Measurements from ENCODE around the gene SPTB.

SPTB gene

GRCh38 chr14:64715628-64716412 lies 163.9 kb downstream of the SPTB start:
- no peak for TF ChIP-seq ATF2 (tag by site-specific recombination; IDR thresholded peaks at IDR 0.05; ENCODE audit: low read depth)
- TF ChIP-seq ZNF433 (tag by site-specific recombination; IDR thresholded peaks at IDR 0.05; ENCODE audit: low read depth): no peak
- TF ChIP-seq ZNF596 (tag by site-specific recombination; IDR thresholded peaks at IDR 0.05): no peak
- TF ChIP-seq MYNN (tag by site-specific recombination; IDR thresholded peaks at IDR 0.05; ENCODE audit: borderline replicate concordance): no peak
- no peak for TF ChIP-seq ZFP3 (tag by site-specific recombination; IDR thresholded peaks at IDR 0.05; ENCODE audit: low read depth)
- TF ChIP-seq IKZF3 (tag by site-specific recombination; IDR thresholded peaks at IDR 0.05): no peak
- no peak for TF ChIP-seq ZNF610 (tag by site-specific recombination; IDR thresholded peaks at IDR 0.05; ENCODE audit: borderline replicate concordance)
- no peak for TF ChIP-seq ZNF112 (tag by site-specific recombination; IDR thresholded peaks at IDR 0.05)
- TF ChIP-seq ZBTB7A (tag by site-specific recombination; IDR thresholded peaks at IDR 0.05; ENCODE audit: low read depth): no peak
- TF ChIP-seq ZNF302 (tag by site-specific recombination; IDR thresholded peaks at IDR 0.05; ENCODE audit: low read depth): no peak
- no peak for TF ChIP-seq ZNF449 (tag by site-specific recombination; IDR thresholded peaks at IDR 0.05)
- no peak for TF ChIP-seq ZNF792 (tag by site-specific recombination; IDR thresholded peaks at IDR 0.05)
- no peak for TF ChIP-seq REPIN1 (tag by site-specific recombination; IDR thresholded peaks at IDR 0.05; ENCODE audit: low read depth)
- no peak for TF ChIP-seq ZFP69B (tag by site-specific recombination; IDR thresholded peaks at IDR 0.05)
- no peak for TF ChIP-seq CTCF (tag by site-specific recombination; IDR thresholded peaks at IDR 0.05)
- no peak for TF ChIP-seq ZNF747 (tag by site-specific recombination; IDR thresholded peaks at IDR 0.05)
- TF ChIP-seq, protein P1, sequence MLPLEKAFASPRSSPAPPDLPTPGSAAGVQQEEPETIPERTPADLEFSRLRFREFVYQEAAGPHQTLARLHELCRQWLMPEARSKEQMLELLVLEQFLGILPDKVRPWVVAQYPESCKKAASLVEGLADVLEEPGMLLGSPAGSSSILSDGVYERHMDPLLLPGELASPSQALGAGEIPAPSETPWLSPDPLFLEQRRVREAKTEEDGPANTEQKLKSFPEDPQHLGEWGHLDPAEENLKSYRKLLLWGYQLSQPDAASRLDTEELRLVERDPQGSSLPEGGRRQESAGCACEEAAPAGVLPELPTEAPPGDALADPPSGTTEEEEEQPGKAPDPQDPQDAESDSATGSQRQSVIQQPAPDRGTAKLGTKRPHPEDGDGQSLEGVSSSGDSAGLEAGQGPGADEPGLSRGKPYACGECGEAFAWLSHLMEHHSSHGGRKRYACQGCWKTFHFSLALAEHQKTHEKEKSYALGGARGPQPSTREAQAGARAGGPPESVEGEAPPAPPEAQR (tag by site-specific recombination; IDR thresholded peaks at IDR 0.05): no peak
- no peaks in the 10 kb centered on the region for H3K9me3 ChIP-seq (ENCODE audit: control insufficient read depth, insufficient read depth, low read depth, low read length)
- no peak overlapping the region for H3K4me3 ChIP-seq (ENCODE audit: low read depth, low read length)
- POLR2A ChIA-PET: no interaction called here
- H3K4me1 ChIP-seq (ENCODE audit: control insufficient read depth, insufficient read depth, low read length): peaks cover 11% of the 10 kb centered on the region
- no peak overlapping the region for H3K27ac ChIP-seq (ENCODE audit: extremely low read depth, low read depth, low read length)
- peaks cover 0 to 6% of the 10 kb centered on the region in 2 experiments; a peak in 1 of 3 replicates for H3K36me3 ChIP-seq (ENCODE audit: control insufficient read depth in 2 of 2, insufficient read depth in 1 of 2, low read length in 2 of 2)
- CTCF ChIA-PET: no interaction called here

GRCh38 chr14:64715146-64715627 lies 164.5 kb downstream of the SPTB start:
- Histone ChIP-seq H3K4me1 (ENCODE audit: control insufficient read depth, insufficient read depth, low read length) (peaks cover 8% of the 10 kb centered on the region), H3K4me3 (ENCODE audit: low read depth, low read length) (no peak overlapping the region), H3K9me3 (ENCODE audit: control insufficient read depth, insufficient read depth, low read depth, low read length) (no peaks in the 10 kb centered on the region), H3K27ac (ENCODE audit: extremely low read depth, low read depth, low read length) (no peak overlapping the region), H3K36me3 (ENCODE audit: control insufficient read depth in 2 of 2, insufficient read depth in 1 of 2, low read length in 2 of 2) (peaks cover 0 to 6% of the 10 kb centered on the region in 2 experiments; a peak in 1 of 3 replicates)
- CTCF ChIA-PET: interaction anchor here (0.6 to 1.1 kb wide), 2 partner anchors 10 to 21 kb away, joined by 3 read pairs; no protein-coding TSS in a partner anchor
- TF ChIP-seq ZNF404 (tag by site-specific recombination; IDR thresholded peaks at IDR 0.05) (no peak), ZNF394 (tag by site-specific recombination; IDR thresholded peaks at IDR 0.05; ENCODE audit: borderline replicate concordance) (no peak), GLI4 (tag by site-specific recombination; IDR thresholded peaks at IDR 0.05) (no peak), KLF8 (tag by site-specific recombination; IDR thresholded peaks at IDR 0.05) (no peak), TSHZ1 (tag by site-specific recombination; IDR thresholded peaks at IDR 0.05; ENCODE audit: borderline replicate concordance) (no peak), ZNF747 (tag by site-specific recombination; IDR thresholded peaks at IDR 0.05) (no peak)
- TF ChIP-seq, protein P2, sequence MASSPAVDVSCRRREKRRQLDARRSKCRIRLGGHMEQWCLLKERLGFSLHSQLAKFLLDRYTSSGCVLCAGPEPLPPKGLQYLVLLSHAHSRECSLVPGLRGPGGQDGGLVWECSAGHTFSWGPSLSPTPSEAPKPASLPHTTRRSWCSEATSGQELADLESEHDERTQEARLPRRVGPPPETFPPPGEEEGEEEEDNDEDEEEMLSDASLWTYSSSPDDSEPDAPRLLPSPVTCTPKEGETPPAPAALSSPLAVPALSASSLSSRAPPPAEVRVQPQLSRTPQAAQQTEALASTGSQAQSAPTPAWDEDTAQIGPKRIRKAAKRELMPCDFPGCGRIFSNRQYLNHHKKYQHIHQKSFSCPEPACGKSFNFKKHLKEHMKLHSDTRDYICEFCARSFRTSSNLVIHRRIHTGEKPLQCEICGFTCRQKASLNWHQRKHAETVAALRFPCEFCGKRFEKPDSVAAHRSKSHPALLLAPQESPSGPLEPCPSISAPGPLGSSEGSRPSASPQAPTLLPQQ (tag by site-specific recombination; IDR thresholded peaks at IDR 0.05): no peak
- POLR2A ChIA-PET: no interaction called here

Data from HEK293 (cell line).